22Rv1 (cell line): ENCODE measurements around the gene DACH2.

Source experiments
- H3K27ac ChIP-seq: fragments of 450-650 bp; 2 replicates; pipeline ENCODE4 v1.5.1; 2017
- CTCF ChIP-seq: fragments of 450-650 bp; IDR thresholded peaks from 2 replicates; pipeline ENCODE4 v1.5.1; 2017; ENCODE audit warnings: mild to moderate bottlenecking
- ZFX ChIP-seq: fragments of 450-650 bp; IDR thresholded peaks from 2 replicates; pipeline ENCODE4 v1.6.1; 2017; ENCODE audit warnings: antibody characterized with exemption, borderline replicate concordance

The DACH2 gene

DNA sequence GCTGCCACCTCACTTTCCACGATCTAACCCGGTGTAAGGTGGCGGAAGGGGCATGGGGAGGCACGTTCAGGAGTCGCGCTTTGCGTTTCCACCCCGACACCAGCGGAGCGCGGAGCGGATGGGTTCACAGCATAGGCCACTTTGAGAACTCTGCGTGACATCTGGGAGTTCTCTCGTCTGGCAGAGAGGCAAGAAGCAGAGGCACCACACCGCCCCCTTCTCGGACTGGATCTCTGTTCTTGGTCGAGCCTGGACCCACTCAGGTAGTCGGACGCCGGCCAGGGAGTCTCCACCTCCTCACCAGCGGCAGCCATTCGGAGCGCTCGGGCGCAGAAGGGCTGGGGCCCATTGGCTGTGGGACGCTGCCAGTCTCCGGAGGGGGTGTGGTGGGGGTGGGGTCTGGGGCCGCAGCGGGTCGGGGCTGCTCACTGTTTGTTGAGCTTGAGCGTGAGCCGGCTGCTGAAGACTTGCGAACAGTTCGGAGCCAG is at the start of gene DACH2:
TSS of gene DACH2 (plus strand) at position 428 of the 488 bp plus-strand sequence.
- TF ChIP-seq CTCF, result no peak

DNA sequence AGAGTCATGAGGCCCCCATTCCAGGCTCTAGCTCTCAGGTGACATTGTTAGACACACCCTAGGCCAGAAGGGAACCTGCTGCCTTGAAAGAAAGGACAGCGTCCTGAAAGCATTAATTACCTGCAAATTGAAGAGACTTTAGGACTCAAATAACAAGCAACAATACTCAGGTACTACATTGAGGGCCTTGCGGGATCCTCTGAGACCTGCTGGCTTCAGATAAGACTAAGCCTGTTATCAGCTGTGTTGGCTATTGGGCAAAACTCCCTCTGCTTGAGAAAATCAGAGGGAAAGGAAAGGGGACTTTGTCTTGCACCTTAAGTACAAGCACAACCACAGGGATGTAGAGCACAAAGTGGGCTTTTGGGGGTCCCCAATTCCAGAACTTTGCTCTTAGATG is 45.9 kb upstream of the DACH2 start:
- TF ChIP-seq CTCF, result no peak
- H3K27ac ChIP-seq, result no peak overlapping the region

More for the DNA sequence above, at the start of gene DACH2:
- no peak within 1 kb of the TSS for H3K27ac ChIP-seq

GRCh38 chrX:86103061-86103460 is 45.2 kb upstream of the DACH2 start:
- TF ChIP-seq ZFX (no peak), CTCF (no peak)
- no peak overlapping the region for H3K27ac ChIP-seq

DNA sequence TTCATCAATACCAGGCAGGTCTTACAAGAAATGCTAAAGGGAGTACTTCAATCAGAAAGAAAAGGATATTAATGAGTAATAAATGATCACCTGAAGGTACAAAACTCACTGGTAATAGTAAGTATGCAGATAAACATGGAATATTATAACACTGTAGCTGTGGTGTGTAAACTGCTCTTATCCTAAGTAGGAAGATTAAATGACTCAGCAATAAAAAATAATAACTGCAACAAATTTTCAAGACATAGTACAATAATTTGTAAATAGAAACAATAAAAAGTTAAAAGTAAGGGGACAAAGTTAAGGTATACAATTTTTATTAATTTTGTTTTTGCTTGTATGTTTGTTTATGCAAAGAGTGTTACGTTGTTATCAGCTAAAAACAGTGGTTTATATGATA is 43.7 kb upstream of the DACH2 start:
- H3K27ac ChIP-seq, result no peak overlapping the region
- TF ChIP-seq CTCF, result no peak
- TF ChIP-seq ZFX, result no peak

GRCh38 chrX:86121916-86122315 is 26.3 kb upstream of the DACH2 start:
- H3K27ac ChIP-seq, result no peak overlapping the region
- TF ChIP-seq CTCF, result no peak
- no peak for TF ChIP-seq ZFX

DNA sequence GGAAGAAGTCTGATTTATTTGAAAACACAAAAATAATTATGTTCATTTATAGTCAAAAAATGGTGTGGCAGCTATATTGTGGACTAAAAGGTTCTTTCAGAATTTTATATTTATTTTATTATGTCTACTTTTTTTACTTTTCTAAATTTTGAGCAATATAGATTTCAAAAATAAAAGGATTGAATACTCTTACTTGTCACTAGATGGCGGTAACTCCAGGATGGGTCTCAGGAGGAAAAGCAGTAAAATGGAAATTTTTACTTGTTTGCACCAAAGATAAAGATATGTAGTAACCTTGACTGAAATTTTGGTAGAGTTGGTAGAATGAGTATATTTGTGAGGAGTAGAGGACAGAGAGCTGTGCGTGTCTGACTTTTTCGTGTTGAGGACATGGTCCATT is 14.5 kb upstream of the DACH2 start:
- no peak overlapping the region for H3K27ac ChIP-seq
- no peak for TF ChIP-seq ZFX
- peak; percentile 68 for TF ChIP-seq CTCF

- no peak overlapping the region for H3K27ac ChIP-seq
- TF ChIP-seq ZFX (no peak), CTCF (no peak)
Observed at GRCh38 chrX:86137071-86137470, 11.2 kb upstream of the DACH2 start.
